ENCODE measurements around the gene FER1L5.

The FER1L5 gene

GRCh38 chr2:96681540-96681939, 39.0 kb downstream of the FER1L5 start:
- no peak for DNase-seq

- no peak for DNase-seq
These were observed 40.7 kb downstream of the FER1L5 start for GRCh38 chr2:96683307-96683706.

- no peak for DNase-seq
These were observed 41.6 kb downstream of the FER1L5 start for GRCh38 chr2:96683972-96684820.

GRCh38 chr2:96684883-96685576, 42.5 kb downstream of the FER1L5 start:
- DNase-seq = no peak

- DNase-seq = no peak
These were observed 43.3 kb downstream of the FER1L5 start for GRCh38 chr2:96685577-96686459.

- no peak for DNase-seq
These were observed 44.7 kb downstream of the FER1L5 start for GRCh38 chr2:96687266-96687665.

- no peak for DNase-seq
These were observed 45.4 kb downstream of the FER1L5 start for GRCh38 chr2:96687711-96688640.

GRCh38 chr2:96688649-96689430, 46.3 kb downstream of the FER1L5 start:
- DNase-seq = no peak

GRCh38 chr2:96689431-96689991, 46.9 kb downstream of the FER1L5 start:
- no peak for DNase-seq

GRCh38 chr2:96690306-96691021, 47.9 kb downstream of the FER1L5 start:
- no peak for DNase-seq

GRCh38 chr2:96691022-96691612, 48.6 kb downstream of the FER1L5 start:
- no peak for DNase-seq

GRCh38 chr2:96692094-96692971, 49.8 kb downstream of the FER1L5 start:
- no peak for DNase-seq

GRCh38 chr2:96693286-96694200, 51.0 kb downstream of the FER1L5 start:
- DNase-seq = no peak

- DNase-seq = no peak
These were observed 51.7 kb downstream of the FER1L5 start for GRCh38 chr2:96694279-96694678.

- DNase-seq = no peak
These were observed 52.4 kb downstream of the FER1L5 start for GRCh38 chr2:96694816-96695455.

- DNase-seq = no peak
These were observed 53.0 kb downstream of the FER1L5 start for GRCh38 chr2:96695602-96696001.

- no peak for DNase-seq
These were observed 54.9 kb downstream of the FER1L5 start for GRCh38 chr2:96697476-96697875.
